CD14-positive monocyte (primary cell): ENCODE results near the gene MSLN. TPM values are rescaled to one million over a fixed set of nuclear protein-coding genes. Genes with fewer than 3 reads are reported as not detected.
A peak's percentile ranks its signal among the peaks of the same experiment; 100 is the strongest.

ENCODE experiments used
- DNase-seq, 3 donors: peaks; one replicate each; pipeline ENCODE4 v3.0.0-alpha.2; 2011 to 2022
- H2AFZ ChIP-seq: 2 replicates; pipeline ENCODE4 v1.6.0; 2012; ENCODE audit warnings: mild to moderate bottlenecking, low read depth, low read length, inconsistent platforms; ENCODE audit not compliant: insufficient read depth, poor library complexity, severe bottlenecking
- H3K27ac ChIP-seq, 2 donors: 1 replicate in 1 of 2; 2 replicates in 1 of 2; pipeline ENCODE4 v1.5.1; 2012 to 2013; ENCODE audit warnings: low read length in 2 of 2, control low read depth in 1 of 2, inconsistent platforms in 1 of 2, low read depth in 1 of 2, mild to moderate bottlenecking in 1 of 2
- H3K27me3 ChIP-seq, 2 donors: one replicate each; pipeline versions ENCODE4 v1.6.0 to v1.6.1; 2011 to 2013; ENCODE audit warnings: low read length in 2 of 2; ENCODE audit not compliant: control insufficient read depth in 2 of 2, insufficient read depth in 2 of 2
- H3K36me3 ChIP-seq, 2 donors: replicated peaks in 1 of 2; 1 replicate in 1 of 2; 2 replicates in 1 of 2; pipeline versions ENCODE4 v1.5.1 to v1.6.1; 2012 to 2013; ENCODE audit warnings: low read length in 2 of 2, control low read depth in 1 of 2, inconsistent platforms in 1 of 2, mild to moderate bottlenecking in 1 of 2; ENCODE audit not compliant: insufficient read depth in 2 of 2, control insufficient read depth in 1 of 2
- H3K4me1 ChIP-seq, 2 donors: 1 replicate in 1 of 2; 2 replicates in 1 of 2; pipeline versions ENCODE4 v1.5.1 to v1.6.1; 2012 to 2013; ENCODE audit warnings: low read length in 2 of 2, control low read depth in 1 of 2, inconsistent platforms in 1 of 2, mild to moderate bottlenecking in 1 of 2, moderate library complexity in 1 of 2; ENCODE audit not compliant: insufficient read depth in 2 of 2, control insufficient read depth in 1 of 2
- H3K4me2 ChIP-seq: replicated peaks from 2 replicates; pipeline ENCODE3; 2012; ENCODE audit warnings: low read length, moderate library complexity, mild to moderate bottlenecking; ENCODE audit not compliant: poor library complexity, severe bottlenecking; ENCODE audit errors: extremely low read depth
- H3K4me3 ChIP-seq, 3 experiments: fragments of 200-600 bp in 1 of 3; sonication (generic) in 1 of 3; replicated peaks in 1 of 3; 1 replicate in 2 of 3; 2 replicates in 1 of 3; pipeline ENCODE4 v1.5.1; 2011 to 2013; ENCODE audit warnings: low read length in 3 of 3, mild to moderate bottlenecking in 3 of 3, control low read depth in 2 of 3, low read depth in 2 of 3, inconsistent platforms in 1 of 3, moderate library complexity in 1 of 3
- H3K79me2 ChIP-seq: 2 replicates; pipeline ENCODE4 v1.6.0; 2012; ENCODE audit warnings: mild to moderate bottlenecking, control low read depth, inconsistent platforms, low read length, moderate library complexity; ENCODE audit not compliant: insufficient read depth
- H3K9ac ChIP-seq: 2 replicates; pipeline ENCODE4 v1.6.0; 2017; ENCODE audit warnings: low read length, mild to moderate bottlenecking; ENCODE audit not compliant: insufficient read depth, poor library complexity, severe bottlenecking
- H3K9me3 ChIP-seq, 2 donors: replicated peaks in 1 of 2; 1 replicate in 1 of 2; 2 replicates in 1 of 2; pipeline versions ENCODE4 v1.5.1 to v1.6.1; 2012 to 2013; ENCODE audit warnings: low read length in 2 of 2, control low read depth in 1 of 2; ENCODE audit not compliant: control insufficient read depth in 1 of 2, insufficient read depth in 1 of 2
- H4K20me1 ChIP-seq: 2 replicates; pipeline ENCODE4 v1.6.0; 2012; ENCODE audit warnings: mild to moderate bottlenecking, low read length, control low read depth, moderate library complexity; ENCODE audit not compliant: insufficient read depth
- H3K27ac Mint-ChIP-seq, 7 donors: one replicate each; pipeline ENCODE4 v1.8.0; 2020; ENCODE audit warnings: mild to moderate bottlenecking in 7 of 7, mixed read lengths in 7 of 7, moderate library complexity in 6 of 7, inconsistent platforms in 2 of 7
- H3K27me3 Mint-ChIP-seq, 3 donors: one replicate each; pipeline ENCODE4 v1.8.0; 2021 to 2022; ENCODE audit warnings: low read depth in 3 of 3, mild to moderate bottlenecking in 3 of 3, mixed read lengths in 3 of 3, moderate library complexity in 3 of 3, inconsistent platforms in 1 of 3
- H3K36me3 Mint-ChIP-seq, 2 donors: one replicate each; pipeline ENCODE4 v1.8.0; 2020; ENCODE audit warnings: mixed read lengths in 2 of 2, inconsistent platforms in 1 of 2, mild to moderate bottlenecking in 1 of 2
- H3K4me1 Mint-ChIP-seq: one replicate; pipeline ENCODE4 v1.8.0; 2020; ENCODE audit warnings: mild to moderate bottlenecking, mixed read lengths
- H3K4me3 Mint-ChIP-seq, 2 donors: one replicate each; pipeline ENCODE4 v1.8.0; 2020; ENCODE audit warnings: mild to moderate bottlenecking in 2 of 2, mixed read lengths in 2 of 2, moderate library complexity in 1 of 2
- H3K9me3 Mint-ChIP-seq, 7 donors: one replicate each; pipeline ENCODE4 v1.8.0; 2020 to 2022; ENCODE audit warnings: mixed read lengths in 7 of 7, mild to moderate bottlenecking in 6 of 7, moderate library complexity in 6 of 7, inconsistent platforms in 2 of 7
- CTCF ChIP-seq: fragments of 200-600 bp; IDR thresholded peaks from one replicate; pipeline ENCODE4 v1.8.0; 2022; ENCODE audit warnings: antibody characterized with exemption, mild to moderate bottlenecking
- WGBS: methylation state at CpG from one replicate; pipeline ENCODE4 v1.1.5; 2013; ENCODE audit warnings: missing lambda C conversion rate; ENCODE audit not compliant: insufficient coverage; 5-methylcytosine and 5-hydroxymethylcytosine counted together
- intact Hi-C, 2 donors: fragments of 100-400 bp; cut with micrococcal nuclease; formaldehyde crosslinking; loops; one replicate each; pipeline versions ENCODE4 v1.15.0 to v1.15.1; 2023
- polyA plus RNA-seq, 3 donors: library from polyadenylated mRNA; depleted of rRNA in 1 of 3; unstranded in 2 of 3; stranded (reverse) in 1 of 3; fragments of 300-500 nt in 2 of 3; fragments of >200 nt in 1 of 3; fragmentation: Illumina TruSeq in 2 of 3; gene quantifications; 1 replicate in 2 of 3; 2 replicates in 1 of 3; pipeline ENCODE4 v1.2.3, GENCODE V29; 2012 to 2021

The MSLN gene
- polyA plus RNA-seq, 3 donors = 0.07 to 0.29 TPM; not detected in 1

- Histone ChIP-seq H3K27ac (no peak overlapping the region), H3K4me2 (no peak overlapping the region), H3K9ac (no peak overlapping the region), H3K4me1 (peaks cover 16 to 27% of the 10 kb centered on the region in 2 donors), H4K20me1 (no peaks in the 10 kb centered on the region), H2AFZ (no peak overlapping the region), H3K9me3 (no peaks in the 10 kb centered on the region), H3K79me2 (no peaks in the 10 kb centered on the region), H3K4me3 (no peak overlapping the region), H3K27me3 (peaks cover 3 to 32% of the 10 kb centered on the region in 2 donors), H3K36me3 (peaks cover 30 to 49% of the 10 kb centered on the region in 2 donors)
- intact Hi-C loops = no loop called here
- no peak for TF ChIP-seq CTCF
- peaks cover 26 to 38% of the 10 kb centered on the region in 2 donors for H3K36me3 Mint-ChIP-seq
- DNase-seq = no peak
- peaks cover 10 to 45% (median 17%) of the 10 kb centered on the region in 3 donors for H3K27me3 Mint-ChIP-seq
- peaks cover 7% of the 10 kb centered on the region for H3K4me1 Mint-ChIP-seq
- H3K9me3 Mint-ChIP-seq = no peaks in the 10 kb centered on the region
- no peak overlapping the region for H3K4me3 Mint-ChIP-seq
- 93% methylated on average over 34 of the region's 37 CpGs for WGBS
- peak overlapping the region in 1 of 7 donors; percentile 25 for H3K27ac Mint-ChIP-seq
Measured at GRCh38 chr16:729768-730665, 30.5 kb upstream of the MSLN start.

- Histone ChIP-seq H3K27ac (no peak overlapping the region), H3K4me3 (no peak overlapping the region), H3K79me2 (no peaks in the 10 kb centered on the region), H3K27me3 (peaks cover 3 to 24% of the 10 kb centered on the region in 2 donors), H3K9me3 (no peaks in the 10 kb centered on the region), H2AFZ (no peak overlapping the region), H4K20me1 (no peaks in the 10 kb centered on the region), H3K36me3 (peaks cover 39 to 58% of the 10 kb centered on the region in 2 donors), H3K4me2 (no peak overlapping the region), H3K9ac (no peak overlapping the region), H3K4me1 (peaks cover 16 to 26% of the 10 kb centered on the region in 2 donors)
- DNase-seq = no peak
- Mint-ChIP-seq H3K4me3 (no peak overlapping the region), H3K9me3 (no peaks in the 10 kb centered on the region), H3K4me1 (peaks cover 7% of the 10 kb centered on the region), H3K36me3 (peaks cover 34 to 46% of the 10 kb centered on the region in 2 donors), H3K27ac (no peak overlapping the region), H3K27me3 (peaks cover 8 to 36% (median 12%) of the 10 kb centered on the region in 3 donors)
- no peak for TF ChIP-seq CTCF
- intact Hi-C loops = no loop called here
- WGBS = 88% methylated on average over 19 of the region's 22 CpGs
Measured at GRCh38 chr16:730666-731509, 29.6 kb upstream of the MSLN start.
